SK-N-SH (cell line): Measurements from ENCODE around the gene RPL13. TPM values are rescaled to one million over a fixed set of nuclear protein-coding genes. Genes with fewer than 3 reads are reported as not detected.

ENCODE experiments used
- CTCF ChIA-PET: fragments of 300-600, 350-600 bp; formaldehyde crosslinking; extraction: SDS; loops from one replicate; lab custom pipeline; 2021; lab: Yijun Ruan, JAX
- POLR2A ChIA-PET: fragments of 350-600 bp; sonication (Branson Sonifier 250); formaldehyde crosslinking; extraction: SDS; loops from one replicate; lab custom pipeline; 2020; ENCODE audit warnings: antibody characterized with exemption, inconsistent platforms; lab: Yijun Ruan, JAX
- DNase-seq: peaks from one replicate; pipeline ENCODE4 v3.0.0; 2012
- H2AFZ ChIP-seq: fragments of 200-600 bp; sonication (generic); 2 replicates; pipeline ENCODE4 v1.8.1; 2016; ENCODE audit warnings: antibody characterized with exemption, mild to moderate bottlenecking, low read depth
- H3F3A ChIP-seq: fragments of 200-600 bp; sonication (generic); replicated peaks from 2 replicates; pipeline ENCODE3; 2016; ENCODE audit warnings: antibody characterized with exemption, mild to moderate bottlenecking; ENCODE audit not compliant: insufficient read depth
- H3K27ac ChIP-seq, 2 experiments: fragments of 200-500 bp in 1 of 2; fragments of 200-600 bp in 1 of 2; sonication (Bioruptor generic) in 1 of 2; sonication (generic), shearing (Covaris generic) in 1 of 2; 2 replicates each; pipeline versions ENCODE4 v1.5.1 to v1.6.1; 2014 to 2016; ENCODE audit warnings: low read depth in 2 of 2, inconsistent platforms in 1 of 2, low read length in 1 of 2, mild to moderate bottlenecking in 1 of 2, mixed read lengths in 1 of 2
- H3K27me3 ChIP-seq: fragments of 200-600 bp; sonication (generic), shearing (Covaris generic); 2 replicates; pipeline ENCODE4 v1.6.1; 2016; ENCODE audit warnings: mixed run types; ENCODE audit not compliant: insufficient read depth
- H3K36me3 ChIP-seq, 2 experiments: fragments of 200-500 bp in 1 of 2; fragments of 200-600 bp in 1 of 2; sonication (Bioruptor generic) in 1 of 2; sonication (generic) in 1 of 2; replicated peaks in 1 of 2; 2 replicates each; pipeline versions ENCODE3 to v1.5.1; 2014 to 2016; ENCODE audit warnings: low read length in 1 of 2, mild to moderate bottlenecking in 1 of 2; ENCODE audit not compliant: insufficient read depth in 2 of 2, control insufficient read depth in 1 of 2
- H3K4me1 ChIP-seq, 2 experiments: fragments of 200-500 bp in 1 of 2; fragments of 200-600 bp in 1 of 2; sonication (Bioruptor generic) in 1 of 2; sonication (generic), shearing (Covaris generic) in 1 of 2; 2 replicates each; pipeline versions ENCODE4 v1.5.1 to v1.6.1; 2014 to 2016; ENCODE audit warnings: low read depth in 1 of 2, low read length in 1 of 2, mixed run types in 1 of 2; ENCODE audit not compliant: insufficient read depth in 2 of 2, control insufficient read depth in 1 of 2
- H3K4me2 ChIP-seq: fragments of 200-600 bp; sonication (generic), shearing (Covaris generic); 2 replicates; pipeline ENCODE4 v1.6.1; 2017; ENCODE audit warnings: mixed run types
- H3K4me3 ChIP-seq, 2 experiments: fragments of 200-500 bp in 1 of 2; fragments of 200-600 bp in 1 of 2; sonication (Bioruptor generic) in 1 of 2; sonication (generic), shearing (Covaris generic) in 1 of 2; 2 replicates each; pipeline versions ENCODE4 v1.5.1 to v1.8.1; 2014 to 2016; ENCODE audit warnings: low read depth in 2 of 2, inconsistent platforms in 1 of 2, low read length in 1 of 2, mild to moderate bottlenecking in 1 of 2, mixed read lengths in 1 of 2, moderate library complexity in 1 of 2
- H3K79me2 ChIP-seq: fragments of 200-600 bp; sonication (generic); 2 replicates; pipeline ENCODE4 v1.8.1; 2017; ENCODE audit warnings: mild to moderate bottlenecking; ENCODE audit not compliant: insufficient read depth
- H3K9ac ChIP-seq: fragments of 200-600 bp; sonication (generic); 2 replicates; pipeline ENCODE4 v1.6.1; 2017; ENCODE audit warnings: mixed run types
- H3K9me2 ChIP-seq: fragments of 200-600 bp; sonication (generic); 2 replicates; pipeline ENCODE4 v1.6.1; 2017; ENCODE audit warnings: mixed run types
- H3K9me3 ChIP-seq: fragments of 200-600 bp; sonication (generic); 2 replicates; pipeline ENCODE4 v1.6.1; 2017; ENCODE audit warnings: mixed run types, mild to moderate bottlenecking, moderate library complexity
- H4K20me1 ChIP-seq: fragments of 200-600 bp; sonication (generic); 2 replicates; pipeline ENCODE4 v1.6.1; 2017; ENCODE audit warnings: mild to moderate bottlenecking, mixed run types; ENCODE audit not compliant: insufficient read depth
- CHD2 ChIP-seq: fragments of 150-350 bp; IDR thresholded peaks from 2 replicates; pipeline ENCODE4 v1.6.1; 2018; ENCODE audit warnings: low read length; ENCODE audit not compliant: partially characterized antibody
- EP300 ChIP-seq, 2 experiments: IDR thresholded peaks; 2 replicates each; pipeline versions ENCODE4 v1.4.0 to v1.6.1; 2012; ENCODE audit warnings: borderline replicate concordance in 1 of 2, low read depth in 1 of 2, low read length in 1 of 2
- MEF2A ChIP-seq: IDR thresholded peaks from 2 replicates; pipeline ENCODE4 v1.4.0; 2012; ENCODE audit warnings: low read depth, borderline replicate concordance
- MXI1 ChIP-seq: IDR thresholded peaks from 2 replicates; pipeline ENCODE4 v1.6.1; 2012; ENCODE audit warnings: mild to moderate bottlenecking, low read depth, low read length, improper control_type of control experiment
- TAF1 ChIP-seq: IDR thresholded peaks from 2 replicates; pipeline ENCODE4 v1.6.1; 2012; ENCODE audit warnings: low read depth, mild to moderate bottlenecking, low read length, moderate library complexity, borderline replicate concordance
- WGBS: methylation state at CpG from one replicate; pipeline ENCODE4 v1.1.6; 2017; ENCODE audit warnings: low lambda C conversion rate; 5-methylcytosine and 5-hydroxymethylcytosine counted together
- polyA plus RNA-seq, 3 experiments: library from polyadenylated mRNA; depleted of rRNA; stranded (reverse); fragments of >200 nt; gene quantifications; 2 replicates each; pipeline ENCODE4 v1.2.3, GENCODE V29; 2012
- TF ChIP-seq, protein P1 (sequence below): IDR thresholded peaks from 2 replicates; pipeline ENCODE4 v1.6.1; 2012; ENCODE audit warnings: mild to moderate bottlenecking, low read depth, low read length, moderate library complexity
- TF ChIP-seq, protein P2 (sequence below): fragments of 200-600 bp; sonication (generic); IDR thresholded peaks from 2 replicates; pipeline ENCODE4 v1.6.1; 2017; ENCODE audit warnings: antibody characterized with exemption, mild to moderate bottlenecking, moderate library complexity

The RPL13 gene
- polyA plus RNA-seq, 1 of the 3 experiments (the other 2 are of a cell fraction) = 4,635 TPM

- H3K9me2 ChIP-seq = no peaks in the 10 kb centered on the region
- H3K79me2 ChIP-seq = no peaks in the 10 kb centered on the region
- no peaks in the 10 kb centered on the region for H3K9me3 ChIP-seq
- H3K4me3 ChIP-seq = no peak overlapping the region
- no peak overlapping the region for H2AFZ ChIP-seq
- peaks cover 4% of the 10 kb centered on the region for H3F3A ChIP-seq
- H3K4me2 ChIP-seq = no peak overlapping the region
- H3K4me1 ChIP-seq = no peaks in the 10 kb centered on the region
- ChIA-PET POLR2A (no interaction called here), CTCF (no interaction called here)
- H3K36me3 ChIP-seq = peaks cover 30 to 50% of the 10 kb centered on the region in 2 experiments
- 96% methylated on average over 7 of the region's 19 CpGs for WGBS
- no peaks in the 10 kb centered on the region for H3K27me3 ChIP-seq
- TF ChIP-seq CHD2 = no peak
- no peak overlapping the region for H3K27ac ChIP-seq
- no peak overlapping the region for H3K9ac ChIP-seq
- DNase-seq = no peak
- no peaks in the 10 kb centered on the region for H4K20me1 ChIP-seq
These were observed 13.7 kb upstream of the RPL13 start for GRCh38 chr16:89546781-89547180.

GRCh38 chr16:89547291-89547690, 13.2 kb upstream of the RPL13 start:
- CTCF ChIA-PET = interaction anchor here (1.8 kb wide), 1 partner anchor 10 kb away, joined by 5 read pairs; no protein-coding TSS in a partner anchor

More at GRCh38 chr16:89547291-89547690, 13.2 kb upstream of the RPL13 start:
- no peaks in the 10 kb centered on the region for H3K79me2 ChIP-seq
- no peak overlapping the region for H3K9ac ChIP-seq
- peaks cover 4% of the 10 kb centered on the region for H3F3A ChIP-seq
- H3K9me3 ChIP-seq = no peaks in the 10 kb centered on the region
- H3K27ac ChIP-seq = no peak overlapping the region
- H4K20me1 ChIP-seq = no peaks in the 10 kb centered on the region
- POLR2A ChIA-PET = no interaction called here
- no peaks in the 10 kb centered on the region for H3K4me1 ChIP-seq
- no peak for TF ChIP-seq MEF2A
- no peak for TF ChIP-seq EP300 (IDR thresholded peaks at IDR 0.05; ENCODE audit: borderline replicate concordance in 1 of 2, low read depth in 1 of 2, low read length in 1 of 2)
- TF ChIP-seq TAF1 = no peak
- TF ChIP-seq, protein P1, sequence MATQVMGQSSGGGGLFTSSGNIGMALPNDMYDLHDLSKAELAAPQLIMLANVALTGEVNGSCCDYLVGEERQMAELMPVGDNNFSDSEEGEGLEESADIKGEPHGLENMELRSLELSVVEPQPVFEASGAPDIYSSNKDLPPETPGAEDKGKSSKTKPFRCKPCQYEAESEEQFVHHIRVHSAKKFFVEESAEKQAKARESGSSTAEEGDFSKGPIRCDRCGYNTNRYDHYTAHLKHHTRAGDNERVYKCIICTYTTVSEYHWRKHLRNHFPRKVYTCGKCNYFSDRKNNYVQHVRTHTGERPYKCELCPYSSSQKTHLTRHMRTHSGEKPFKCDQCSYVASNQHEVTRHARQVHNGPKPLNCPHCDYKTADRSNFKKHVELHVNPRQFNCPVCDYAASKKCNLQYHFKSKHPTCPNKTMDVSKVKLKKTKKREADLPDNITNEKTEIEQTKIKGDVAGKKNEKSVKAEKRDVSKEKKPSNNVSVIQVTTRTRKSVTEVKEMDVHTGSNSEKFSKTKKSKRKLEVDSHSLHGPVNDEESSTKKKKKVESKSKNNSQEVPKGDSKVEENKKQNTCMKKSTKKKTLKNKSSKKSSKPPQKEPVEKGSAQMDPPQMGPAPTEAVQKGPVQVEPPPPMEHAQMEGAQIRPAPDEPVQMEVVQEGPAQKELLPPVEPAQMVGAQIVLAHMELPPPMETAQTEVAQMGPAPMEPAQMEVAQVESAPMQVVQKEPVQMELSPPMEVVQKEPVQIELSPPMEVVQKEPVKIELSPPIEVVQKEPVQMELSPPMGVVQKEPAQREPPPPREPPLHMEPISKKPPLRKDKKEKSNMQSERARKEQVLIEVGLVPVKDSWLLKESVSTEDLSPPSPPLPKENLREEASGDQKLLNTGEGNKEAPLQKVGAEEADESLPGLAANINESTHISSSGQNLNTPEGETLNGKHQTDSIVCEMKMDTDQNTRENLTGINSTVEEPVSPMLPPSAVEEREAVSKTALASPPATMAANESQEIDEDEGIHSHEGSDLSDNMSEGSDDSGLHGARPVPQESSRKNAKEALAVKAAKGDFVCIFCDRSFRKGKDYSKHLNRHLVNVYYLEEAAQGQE = no peak
- TF ChIP-seq MXI1 = no peak
- TF ChIP-seq, protein P2, sequence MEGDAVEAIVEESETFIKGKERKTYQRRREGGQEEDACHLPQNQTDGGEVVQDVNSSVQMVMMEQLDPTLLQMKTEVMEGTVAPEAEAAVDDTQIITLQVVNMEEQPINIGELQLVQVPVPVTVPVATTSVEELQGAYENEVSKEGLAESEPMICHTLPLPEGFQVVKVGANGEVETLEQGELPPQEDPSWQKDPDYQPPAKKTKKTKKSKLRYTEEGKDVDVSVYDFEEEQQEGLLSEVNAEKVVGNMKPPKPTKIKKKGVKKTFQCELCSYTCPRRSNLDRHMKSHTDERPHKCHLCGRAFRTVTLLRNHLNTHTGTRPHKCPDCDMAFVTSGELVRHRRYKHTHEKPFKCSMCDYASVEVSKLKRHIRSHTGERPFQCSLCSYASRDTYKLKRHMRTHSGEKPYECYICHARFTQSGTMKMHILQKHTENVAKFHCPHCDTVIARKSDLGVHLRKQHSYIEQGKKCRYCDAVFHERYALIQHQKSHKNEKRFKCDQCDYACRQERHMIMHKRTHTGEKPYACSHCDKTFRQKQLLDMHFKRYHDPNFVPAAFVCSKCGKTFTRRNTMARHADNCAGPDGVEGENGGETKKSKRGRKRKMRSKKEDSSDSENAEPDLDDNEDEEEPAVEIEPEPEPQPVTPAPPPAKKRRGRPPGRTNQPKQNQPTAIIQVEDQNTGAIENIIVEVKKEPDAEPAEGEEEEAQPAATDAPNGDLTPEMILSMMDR = no peak
- WGBS = 97% methylated on average over 14 of the region's 17 CpGs
- DNase-seq = no peak
- no peak overlapping the region for H3K4me3 ChIP-seq
- no peaks in the 10 kb centered on the region for H3K27me3 ChIP-seq
- H3K4me2 ChIP-seq = no peak overlapping the region
- no peaks in the 10 kb centered on the region for H3K9me2 ChIP-seq
- peaks cover 30 to 50% of the 10 kb centered on the region in 2 experiments for H3K36me3 ChIP-seq
- H2AFZ ChIP-seq = no peak overlapping the region
